ENCODE measurements around the gene VWF. TPM values are rescaled to one million over a fixed set of nuclear protein-coding genes. Genes with fewer than 3 reads are reported as not detected.

Gene VWF
- total RNA-seq, 3 donors from 2014 or later: 34.3 to 82.5 (median 72.9) TPM

DNA sequence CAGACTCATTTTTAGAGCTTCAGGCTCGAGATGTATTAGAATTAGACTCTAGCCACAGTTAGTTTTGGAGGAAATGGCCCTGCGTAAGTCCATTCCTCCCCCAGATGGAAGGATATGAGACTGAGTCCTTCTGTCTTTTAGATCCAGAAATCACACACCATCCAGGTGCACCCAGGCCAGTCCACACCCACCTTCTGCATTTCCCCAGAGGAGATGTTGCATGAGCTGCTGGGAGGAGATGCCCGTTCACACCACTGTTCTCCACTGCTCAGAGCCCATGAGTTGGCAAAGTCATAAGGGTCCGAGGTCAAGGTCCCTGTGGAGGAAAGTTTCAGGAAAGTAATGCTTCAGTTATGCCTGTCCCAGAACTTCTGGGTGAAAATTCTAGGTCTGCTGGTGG lies 29.2 kb downstream of the VWF start:
- DNase-seq: no peak
- no peak for ATAC-seq
- Histone ChIP-seq H3K36me3 (ENCODE audit: low read depth) (no peaks in the 10 kb centered on the region), H3K9me3 (no peaks in the 10 kb centered on the region), H3K4me3 (no peak overlapping the region), H3K4me1 (ENCODE audit: low read depth) (no peaks in the 10 kb centered on the region)
- TF ChIP-seq, protein P1, sequence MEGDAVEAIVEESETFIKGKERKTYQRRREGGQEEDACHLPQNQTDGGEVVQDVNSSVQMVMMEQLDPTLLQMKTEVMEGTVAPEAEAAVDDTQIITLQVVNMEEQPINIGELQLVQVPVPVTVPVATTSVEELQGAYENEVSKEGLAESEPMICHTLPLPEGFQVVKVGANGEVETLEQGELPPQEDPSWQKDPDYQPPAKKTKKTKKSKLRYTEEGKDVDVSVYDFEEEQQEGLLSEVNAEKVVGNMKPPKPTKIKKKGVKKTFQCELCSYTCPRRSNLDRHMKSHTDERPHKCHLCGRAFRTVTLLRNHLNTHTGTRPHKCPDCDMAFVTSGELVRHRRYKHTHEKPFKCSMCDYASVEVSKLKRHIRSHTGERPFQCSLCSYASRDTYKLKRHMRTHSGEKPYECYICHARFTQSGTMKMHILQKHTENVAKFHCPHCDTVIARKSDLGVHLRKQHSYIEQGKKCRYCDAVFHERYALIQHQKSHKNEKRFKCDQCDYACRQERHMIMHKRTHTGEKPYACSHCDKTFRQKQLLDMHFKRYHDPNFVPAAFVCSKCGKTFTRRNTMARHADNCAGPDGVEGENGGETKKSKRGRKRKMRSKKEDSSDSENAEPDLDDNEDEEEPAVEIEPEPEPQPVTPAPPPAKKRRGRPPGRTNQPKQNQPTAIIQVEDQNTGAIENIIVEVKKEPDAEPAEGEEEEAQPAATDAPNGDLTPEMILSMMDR (IDR thresholded peaks at IDR 0.05): no peak
- intact Hi-C loops (cut with DNase I, micrococcal nuclease): no loop called here

DNA sequence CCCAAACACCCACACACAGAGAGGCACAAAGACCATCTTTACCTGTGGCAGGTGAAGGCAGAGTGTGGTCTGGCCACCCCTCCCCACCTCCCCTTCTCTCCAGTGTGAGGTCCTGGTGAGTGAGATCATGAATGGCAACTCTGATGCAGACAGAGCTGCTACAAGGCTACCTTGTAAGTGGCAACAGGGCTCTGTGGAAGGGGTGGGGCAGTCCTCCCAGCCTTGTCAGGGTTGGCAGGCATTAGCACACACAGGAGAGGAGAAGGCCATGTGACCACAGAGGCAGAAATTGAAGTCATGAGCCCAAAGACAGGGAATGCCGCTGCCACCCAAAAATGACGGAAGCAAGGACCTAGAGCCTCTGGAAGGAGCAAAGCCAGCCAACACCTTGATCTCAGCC lies 30.7 kb downstream of the VWF start:
- Histone ChIP-seq H3K4me1 (ENCODE audit: low read depth) (no peaks in the 10 kb centered on the region), H3K9me3 (no peaks in the 10 kb centered on the region), H3K36me3 (ENCODE audit: low read depth) (no peaks in the 10 kb centered on the region), H3K4me3 (no peak overlapping the region)
- DNase-seq: no peak
- TF ChIP-seq, protein P1 (IDR thresholded peaks at IDR 0.05): no peak
- intact Hi-C loops (cut with DNase I, micrococcal nuclease): no loop called here
- no peak for ATAC-seq

DNA sequence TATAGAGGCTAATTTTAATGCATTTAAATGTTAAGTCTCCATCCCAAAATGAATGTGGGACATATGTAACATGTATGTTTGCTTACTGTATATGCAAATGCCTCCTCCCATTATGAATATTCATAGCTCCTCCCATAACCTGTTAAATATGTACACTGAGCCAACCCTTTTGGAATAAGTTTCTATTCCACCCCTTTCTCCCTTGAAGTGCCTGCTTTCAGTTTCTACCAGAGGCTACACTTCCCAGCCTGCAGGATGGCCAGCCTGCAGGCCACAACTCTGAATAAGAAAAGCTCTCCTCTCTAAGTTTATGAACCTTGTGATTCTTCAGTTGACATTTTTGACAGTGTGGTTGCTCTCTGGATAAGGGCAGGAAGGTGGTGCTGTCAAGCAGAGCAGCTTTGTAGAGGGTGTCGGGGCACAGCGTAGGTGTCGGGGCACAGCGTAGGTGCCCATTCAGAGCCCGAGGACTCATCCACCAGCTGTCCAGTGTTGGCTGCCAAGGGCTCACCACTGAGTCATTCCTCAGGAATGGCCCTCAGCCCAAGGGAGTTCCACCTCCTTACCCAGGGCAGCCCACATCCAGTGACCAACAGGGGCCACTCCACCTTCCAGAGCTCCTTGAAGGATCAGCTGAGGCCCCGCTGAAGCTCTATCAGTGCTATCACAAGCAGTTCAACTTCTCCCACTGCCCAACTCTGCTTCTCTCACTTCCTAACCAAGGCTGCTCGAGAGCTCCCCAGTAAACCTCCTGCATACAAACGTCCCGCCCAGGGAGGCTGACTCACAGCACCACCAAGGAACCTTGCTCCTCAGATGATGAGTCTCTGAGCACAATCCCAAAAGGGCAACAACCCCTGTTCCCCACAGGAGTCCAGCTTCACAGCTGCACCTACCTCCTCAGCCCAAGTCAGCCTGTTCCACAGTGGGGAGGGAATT lies 31.4 kb downstream of the VWF start:
- Histone ChIP-seq H3K9me3 (no peaks in the 10 kb centered on the region), H3K4me1 (ENCODE audit: low read depth) (no peaks in the 10 kb centered on the region), H3K36me3 (ENCODE audit: low read depth) (no peaks in the 10 kb centered on the region), H3K4me3 (no peak overlapping the region)
- ATAC-seq (peak; percentile 78), DNase-seq (peak in 1 of 3 donors; percentile 42)
- intact Hi-C loops (cut with DNase I, micrococcal nuclease): no loop called here
- TF ChIP-seq, protein P1 (IDR thresholded peaks at IDR 0.05): no peak

DNA sequence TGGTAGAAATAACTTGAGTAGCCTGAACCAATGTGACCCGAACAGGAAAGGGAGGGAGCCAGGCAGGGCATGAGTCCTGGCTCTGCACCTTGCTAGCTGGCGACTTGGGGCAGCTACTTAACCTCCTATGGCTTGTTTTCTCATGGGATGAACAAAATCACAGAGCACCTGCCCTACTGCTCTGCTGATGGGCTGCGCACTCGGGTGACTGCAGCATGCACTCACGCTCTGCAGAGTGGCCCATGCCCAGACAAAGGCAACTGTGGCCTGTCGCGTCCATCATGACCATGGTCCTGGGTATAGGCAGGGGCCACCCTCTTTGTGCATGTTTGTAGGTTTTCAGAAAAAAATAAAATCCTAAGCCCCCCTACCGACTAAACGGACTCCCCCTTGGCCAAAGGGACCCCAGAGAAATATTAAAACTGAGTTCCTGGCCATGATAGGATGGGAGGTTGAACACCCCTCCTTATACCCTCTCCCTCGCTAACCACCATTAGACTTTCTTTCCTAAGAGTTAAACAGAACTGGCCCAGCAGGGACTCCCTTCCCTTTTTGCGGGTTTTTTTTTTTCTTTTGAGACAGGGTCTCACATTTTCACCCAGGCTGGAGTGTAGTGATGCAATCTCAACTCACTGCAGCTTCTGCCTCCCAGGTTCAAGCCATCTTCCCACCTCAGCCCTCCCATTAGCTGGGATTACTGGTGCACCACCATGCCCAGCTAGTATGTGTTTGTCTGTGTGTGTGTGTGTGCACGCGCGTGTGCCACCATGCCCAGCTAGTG lies 32.5 kb downstream of the VWF start:
- H3K36me3 ChIP-seq (ENCODE audit: low read depth): no peaks in the 10 kb centered on the region
- no peak overlapping the region for H3K4me3 ChIP-seq
- TF ChIP-seq, protein P1 (IDR thresholded peaks at IDR 0.05): no peak
- DNase-seq (no peak), ATAC-seq (no peak)
- intact Hi-C loops (cut with DNase I, micrococcal nuclease): no loop called here
- H3K9me3 ChIP-seq: no peaks in the 10 kb centered on the region
- H3K4me1 ChIP-seq (ENCODE audit: low read depth): no peaks in the 10 kb centered on the region

DNA sequence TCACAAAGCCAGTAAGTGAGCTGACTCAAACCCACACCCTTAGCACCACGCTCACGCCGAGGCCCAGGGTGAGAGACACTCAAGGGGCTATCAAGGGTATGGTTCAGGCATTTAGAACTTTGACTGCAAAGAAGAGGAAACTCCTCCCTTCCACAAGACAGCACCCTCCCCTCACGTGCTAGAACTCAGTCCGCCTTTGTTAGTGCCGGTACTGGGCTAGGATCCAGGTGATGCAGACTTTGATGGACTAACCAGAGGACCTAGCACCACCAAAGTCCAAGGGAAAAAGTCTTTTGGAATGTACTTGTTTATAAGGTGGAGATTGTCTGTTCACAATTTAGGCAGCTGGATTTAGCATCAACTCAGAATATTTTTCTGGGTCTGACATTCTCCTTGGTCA lies 33.7 kb downstream of the VWF start:
- no peak for ATAC-seq
- Histone ChIP-seq H3K4me3 (no peak overlapping the region), H3K36me3 (ENCODE audit: low read depth) (no peaks in the 10 kb centered on the region), H3K4me1 (ENCODE audit: low read depth) (no peaks in the 10 kb centered on the region), H3K9me3 (no peaks in the 10 kb centered on the region)
- DNase-seq: no peak
- TF ChIP-seq, protein P1 (IDR thresholded peaks at IDR 0.05): no peak
- intact Hi-C loops (cut with DNase I, micrococcal nuclease): no loop called here
